Measurements from ENCODE around the gene SMYD2. TPM values are rescaled to one million over a fixed set of nuclear protein-coding genes. Genes with fewer than 3 reads are reported as not detected.

SMYD2 gene
- total and polyA plus RNA-seq, 10 of the 15 experiments (the other 5 are each of a cell fraction or from before 2014, with no cell fraction given) = 8.3 to 55.7 (median 26.4) TPM

- Histone ChIP-seq H3K27ac (ENCODE audit: control insufficient read depth, insufficient read depth) (no peak overlapping the region), H2AFZ (ENCODE audit: control insufficient read depth, low read depth, low read length) (no peak overlapping the region), H3K79me2 (ENCODE audit: control insufficient read depth, insufficient read depth, low read length) (no peaks in the 10 kb centered on the region), H4K20me1 (ENCODE audit: control insufficient read depth, insufficient read depth) (no peaks in the 10 kb centered on the region), H3K4me3 (no peak overlapping the region), H3K9me3 (replicated peaks; ENCODE audit: control insufficient read depth, insufficient read depth, low read length) (peaks cover 4% of the 10 kb centered on the region; the same call in 1 of the 3 replicates), H3K36me3 (ENCODE audit: control insufficient read depth in 2 of 2, insufficient read depth in 2 of 2, low read length in 1 of 2) (no peaks in the 10 kb centered on the region), H3K4me2 (ENCODE audit: control insufficient read depth, insufficient read depth) (no peak overlapping the region), H3K27me3 (replicated peaks in 1 of 2; ENCODE audit: control insufficient read depth in 2 of 2, insufficient read depth in 2 of 2, low read length in 1 of 2) (no peaks in the 10 kb centered on the region), H3K4me1 (ENCODE audit: control insufficient read depth, insufficient read depth, low read length) (no peaks in the 10 kb centered on the region), H3K9ac (ENCODE audit: control insufficient read depth, insufficient read depth, low read length) (no peak overlapping the region)
- DNase-seq (ENCODE audit: low read depth, low spot score) = no peak
- in situ Hi-C loops (cut with MboI) = no loop called here
- 83% methylated on average over 3 of the region's 3 CpGs for WGBS (ENCODE audit: insufficient coverage, insufficient replicate concordance, low lambda C conversion rate, missing lambda C conversion rate)
- ChIA-PET SMC1A (ENCODE audit: uncharacterized antibody, unreplicated experiment) (interaction anchor here (1.0 to 3.0 kb wide), 3 partner anchors 8 to 245 kb away, joined by 3 to 7 read pairs (median 4); no protein-coding TSS in a partner anchor), CTCF (interaction anchor here (1.5 to 17.7 kb wide), 5 partner anchors 9 to 285 kb away, joined by 3 to 597 read pairs (median 8); no protein-coding TSS in a partner anchor), RAD21 (ENCODE audit: unreplicated experiment) (no interaction called here), POLR2A (no interaction called here)
- no peak for FAIRE-seq
- ATAC-seq = no peak
- intact Hi-C loops (cut with micrococcal nuclease; ENCODE audit: unreplicated experiment) = no loop called here
- no TSS peak for BruUV-seq (replicated peaks)
- TF ChIP-seq HDAC2 (IDR thresholded peaks at IDR 0.05) (no peak), MTA2 (IDR thresholded peaks at IDR 0.05; ENCODE audit: low read depth) (no peak), BRCA1 (IDR thresholded peaks at IDR 0.05; ENCODE audit: low read depth, low read length) (no peak), HDGF (IDR thresholded peaks at IDR 0.05) (no peak), RBBP5 (conservative IDR thresholded peaks at IDR 0.05) (no peak), ZNF622 (IDR thresholded peaks at IDR 0.05) (no peak), KAT2A (conservative IDR thresholded peaks at IDR 0.05; ENCODE audit: control insufficient read depth, low read depth, low read length) (no peak), TAF1 (IDR thresholded peaks at IDR 0.05; ENCODE audit: borderline replicate concordance, low read depth, low read length) (no peak), E4F1 (IDR thresholded peaks at IDR 0.05; ENCODE audit: borderline replicate concordance, partially characterized antibody) (no peak), MEF2A (IDR thresholded peaks at IDR 0.05; ENCODE audit: insufficient read depth, low read depth, low read length) (no peak), POU2F2 (IDR thresholded peaks at IDR 0.05; ENCODE audit: borderline replicate concordance, low read depth, low read length) (no peak), BCLAF1 (IDR thresholded peaks at IDR 0.05) (no peak), EP300 (IDR thresholded peaks at IDR 0.05; ENCODE audit: borderline replicate concordance in 1 of 2, control insufficient read depth in 1 of 2, low read depth in 2 of 2, low read length in 2 of 2) (no peak), SPI1 (IDR thresholded peaks at IDR 0.05; ENCODE audit: borderline replicate concordance, insufficient read depth, low read depth, low read length) (no peak), ZNF207 (IDR thresholded peaks at IDR 0.05; ENCODE audit: borderline replicate concordance) (no peak)
Measured at GRCh38 chr1:214341459-214341858, 60.5 kb downstream of the SMYD2 start.

All from GM12878 (cell line).